Prostate gland (tissue), 2 donors: ENCODE data around the gene TBC1D19. TPM values are rescaled to one million over a fixed set of nuclear protein-coding genes. Genes with fewer than 3 reads are reported as not detected.

Source experiments
- DNase-seq: peaks from one replicate; pipeline ENCODE4 v3.0.0-alpha.2; 2019; ENCODE audit warnings: low spot score
- H3K27ac ChIP-seq, 2 donors: fragments of 200-600 bp; sonication (generic); 2 replicates each; pipeline ENCODE4 v1.5.1; 2017 to 2019
- H3K27me3 ChIP-seq: fragments of 200-600 bp; sonication (generic); replicated peaks from 2 replicates; pipeline ENCODE4 v1.5.1; 2019; ENCODE audit not compliant: insufficient read depth
- H3K36me3 ChIP-seq, 2 donors: fragments of 200-600 bp; sonication (generic); 1 replicate in 1 of 2; 2 replicates in 1 of 2; pipeline versions ENCODE4 v1.5.1 to v1.8.1; 2017 to 2019
- H3K4me1 ChIP-seq: fragments of 200-600 bp; sonication (generic); replicated peaks from 2 replicates; pipeline ENCODE4 v1.5.1; 2019
- H3K4me3 ChIP-seq, 2 donors: fragments of 200-600 bp; sonication (generic); 2 replicates each; pipeline ENCODE4 v1.5.1; 2017 to 2019
- H3K9me3 ChIP-seq: fragments of 200-600 bp; sonication (generic); 2 replicates; pipeline ENCODE4 v1.5.1; 2017
- POLR2A ChIP-seq: fragments of 450-650 bp; IDR thresholded peaks from one replicate; pipeline ENCODE4 v1.6.1; 2016; ENCODE audit warnings: antibody characterized with exemption, mild to moderate bottlenecking
- POLR2AphosphoS5 ChIP-seq: sonication (generic); formaldehyde crosslinking; IDR thresholded peaks from one replicate; pipeline ENCODE4 v1.6.1; 2017; ENCODE audit warnings: antibody characterized with exemption
- WGBS: methylation state at CpG from one replicate; pipeline ENCODE4 v1.1.5; 2018; 5-methylcytosine and 5-hydroxymethylcytosine counted together
- intact Hi-C: fragments of 100-400 bp; cut with DNase I; formaldehyde crosslinking; loops from one replicate; pipeline ENCODE4 v1.14.2; 2022
- total RNA-seq, 2 donors: library from RNA; depleted of rRNA; stranded (reverse); fragments of >200 nt; gene quantifications; one replicate each; pipeline ENCODE4 v1.1.0, GENCODE V29; 2016
- TF ChIP-seq, protein P1 (sequence below), 4 experiments: fragments of 200-600 bp in 2 of 4; fragments of 450-650 bp in 2 of 4; sonication (generic) in 2 of 4; IDR thresholded peaks; 1 replicate in 3 of 4; 2 replicates in 1 of 4; pipeline ENCODE4 v1.5.1; 2016 to 2019; ENCODE audit warnings: antibody characterized with exemption in 4 of 4, mild to moderate bottlenecking in 2 of 4, moderate library complexity in 2 of 4

TBC1D19 gene
- total RNA-seq, 2 donors from 2014 or later = 11.3 to 19.9 TPM

- intact Hi-C loops = no loop called here
- Histone ChIP-seq H3K9me3 (no peaks in the 10 kb centered on the region), H3K4me3 (no peak overlapping the region), H3K4me1 (peaks cover 8% of the 10 kb centered on the region), H3K27ac (peak overlapping the region; percentile 39 to 67), H3K27me3 (no peaks in the 10 kb centered on the region), H3K36me3 (no peaks in the 10 kb centered on the region)
- 18% methylated on average over 11 of the region's 11 CpGs for WGBS
- TF ChIP-seq, protein P1, sequence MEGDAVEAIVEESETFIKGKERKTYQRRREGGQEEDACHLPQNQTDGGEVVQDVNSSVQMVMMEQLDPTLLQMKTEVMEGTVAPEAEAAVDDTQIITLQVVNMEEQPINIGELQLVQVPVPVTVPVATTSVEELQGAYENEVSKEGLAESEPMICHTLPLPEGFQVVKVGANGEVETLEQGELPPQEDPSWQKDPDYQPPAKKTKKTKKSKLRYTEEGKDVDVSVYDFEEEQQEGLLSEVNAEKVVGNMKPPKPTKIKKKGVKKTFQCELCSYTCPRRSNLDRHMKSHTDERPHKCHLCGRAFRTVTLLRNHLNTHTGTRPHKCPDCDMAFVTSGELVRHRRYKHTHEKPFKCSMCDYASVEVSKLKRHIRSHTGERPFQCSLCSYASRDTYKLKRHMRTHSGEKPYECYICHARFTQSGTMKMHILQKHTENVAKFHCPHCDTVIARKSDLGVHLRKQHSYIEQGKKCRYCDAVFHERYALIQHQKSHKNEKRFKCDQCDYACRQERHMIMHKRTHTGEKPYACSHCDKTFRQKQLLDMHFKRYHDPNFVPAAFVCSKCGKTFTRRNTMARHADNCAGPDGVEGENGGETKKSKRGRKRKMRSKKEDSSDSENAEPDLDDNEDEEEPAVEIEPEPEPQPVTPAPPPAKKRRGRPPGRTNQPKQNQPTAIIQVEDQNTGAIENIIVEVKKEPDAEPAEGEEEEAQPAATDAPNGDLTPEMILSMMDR (IDR thresholded peaks at IDR 0.05) = peak in 3 of 4 experiments; percentile 17 to 56 (median 49)
- TF ChIP-seq POLR2AphosphoS5 = peak; percentile 60
- no peak for TF ChIP-seq POLR2A
- DNase-seq = peak; percentile 77
Measured at GRCh38 chr4:26787461-26788340, 203.8 kb downstream of the TBC1D19 start.

DNA sequence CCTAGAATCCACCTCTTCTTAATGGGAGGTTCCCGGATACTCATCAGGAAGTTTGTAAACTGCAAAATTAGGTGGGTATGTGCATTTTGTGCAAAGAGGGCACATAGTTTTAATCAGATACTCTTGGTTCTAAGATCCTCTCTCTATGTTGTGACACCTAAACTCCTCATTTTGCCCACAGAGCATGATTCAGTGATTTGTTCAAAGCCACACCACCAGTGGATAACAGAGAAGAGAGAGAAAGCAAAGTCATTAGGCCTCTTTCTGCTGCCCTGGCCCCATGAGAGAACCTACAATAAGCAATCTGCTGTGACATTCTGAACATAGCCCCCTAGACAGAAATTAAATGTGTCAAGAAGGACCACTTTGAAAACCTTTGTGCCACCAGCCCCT is 204.5 kb downstream of the TBC1D19 start:
- no peak for DNase-seq
- H3K27ac ChIP-seq = no peak overlapping the region
- H3K4me3 ChIP-seq = no peak overlapping the region
- H3K27me3 ChIP-seq = no peaks in the 10 kb centered on the region
- H3K36me3 ChIP-seq = no peaks in the 10 kb centered on the region
- 31% methylated on average over 1 of the region's 1 CpG for WGBS
- intact Hi-C loops = no loop called here
- no peaks in the 10 kb centered on the region for H3K9me3 ChIP-seq
- TF ChIP-seq POLR2AphosphoS5 (no peak), POLR2A (no peak)
- TF ChIP-seq, protein P1 (IDR thresholded peaks at IDR 0.05) = no peak
- H3K4me1 ChIP-seq = peaks cover 8% of the 10 kb centered on the region

DNA sequence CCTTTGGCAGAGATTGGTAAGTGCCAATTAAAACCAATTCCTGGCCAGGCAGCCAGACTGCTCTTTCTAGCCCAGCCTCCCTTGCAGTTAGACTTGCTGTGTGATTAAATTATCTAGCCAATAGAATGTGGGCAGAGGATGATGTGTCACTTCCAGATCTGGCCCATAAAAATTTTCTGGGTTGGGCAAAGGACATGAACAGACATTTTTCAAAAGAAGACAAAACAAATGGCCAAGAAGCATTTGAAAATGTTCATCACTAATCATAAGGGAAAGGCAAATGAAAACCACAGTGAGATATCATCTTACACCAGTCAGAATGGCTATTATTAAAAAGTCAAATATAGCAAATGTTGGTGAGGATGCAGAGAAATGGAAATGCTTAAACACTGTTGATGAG is 205.3 kb downstream of the TBC1D19 start:
- Histone ChIP-seq H3K36me3 (no peaks in the 10 kb centered on the region), H3K4me3 (no peak overlapping the region), H3K9me3 (no peaks in the 10 kb centered on the region), H3K27ac (no peak overlapping the region), H3K4me1 (peaks cover 8% of the 10 kb centered on the region), H3K27me3 (no peaks in the 10 kb centered on the region)
- intact Hi-C loops = no loop called here
- TF ChIP-seq, protein P1 (IDR thresholded peaks at IDR 0.05) = no peak
- TF ChIP-seq POLR2A = no peak
- TF ChIP-seq POLR2AphosphoS5 = no peak
- DNase-seq = no peak

- H3K4me1 ChIP-seq = peaks cover 8% of the 10 kb centered on the region
- H3K36me3 ChIP-seq = no peaks in the 10 kb centered on the region
- intact Hi-C loops = no loop called here
- H3K4me3 ChIP-seq = no peak overlapping the region
- 87% methylated on average over 3 of the region's 3 CpGs for WGBS
- no peaks in the 10 kb centered on the region for H3K27me3 ChIP-seq
- no peak for DNase-seq
- H3K9me3 ChIP-seq = no peaks in the 10 kb centered on the region
- H3K27ac ChIP-seq = no peak overlapping the region
- no peak for TF ChIP-seq POLR2A
- TF ChIP-seq, protein P1 (IDR thresholded peaks at IDR 0.05) = no peak
Measured at GRCh38 chr4:26791346-26791745, 207.5 kb downstream of the TBC1D19 start.

DNA sequence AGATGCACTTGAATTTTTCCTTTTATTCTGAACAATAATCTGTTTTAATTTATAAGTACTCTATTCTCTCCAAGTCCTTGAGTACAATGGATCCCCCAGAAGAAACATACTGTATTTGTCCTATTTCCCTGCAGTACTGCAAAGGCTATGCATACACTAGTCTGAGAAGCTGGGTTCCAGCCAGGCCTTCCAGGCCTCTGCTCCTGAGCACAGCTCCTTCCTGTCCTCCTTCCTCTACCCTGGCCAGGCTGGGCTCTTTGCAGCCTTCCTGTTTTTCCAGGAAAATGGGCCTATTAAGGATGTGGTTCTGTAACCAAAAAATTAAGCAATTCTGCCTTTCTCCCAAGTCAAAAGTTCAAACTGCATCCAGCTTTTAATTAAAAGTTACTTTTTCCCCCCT is 208.8 kb downstream of the TBC1D19 start:
- no peak for DNase-seq
- Histone ChIP-seq H3K9me3 (no peaks in the 10 kb centered on the region), H3K4me1 (peaks cover 2% of the 10 kb centered on the region), H3K27ac (no peak overlapping the region), H3K4me3 (no peak overlapping the region), H3K27me3 (no peaks in the 10 kb centered on the region), H3K36me3 (no peaks in the 10 kb centered on the region)
- intact Hi-C loops = no loop called here
- no peak for TF ChIP-seq POLR2A
- TF ChIP-seq, protein P1 (IDR thresholded peaks at IDR 0.05) = no peak
- no peak for TF ChIP-seq POLR2AphosphoS5
